OCI-LY1 (cell line): ENCODE data around the gene TBRG4.

Experiments
- H2AFZ ChIP-seq: fragments of 200-600 bp; sonication (generic), shearing (Covaris generic); 2 replicates; pipeline ENCODE4 v1.6.0; 2014; ENCODE audit warnings: antibody characterized with exemption, mild to moderate bottlenecking, low read length
- H3F3A ChIP-seq: fragments of 200-600 bp; sonication (generic), shearing (Covaris generic); 2 replicates; pipeline ENCODE4 v1.6.0; 2014; ENCODE audit warnings: mild to moderate bottlenecking, antibody characterized with exemption, low read length, moderate library complexity; ENCODE audit not compliant: insufficient read depth
- H3K27ac ChIP-seq: fragments of 200-600 bp; sonication (generic); 2 replicates; pipeline ENCODE4 v1.5.1; 2014; ENCODE audit warnings: low read length, mixed run types, mild to moderate bottlenecking, low read depth; ENCODE audit not compliant: poor library complexity, severe bottlenecking
- H3K27me3 ChIP-seq: fragments of 200-600 bp; sonication (generic); 2 replicates; pipeline ENCODE4 v1.6.0; 2014; ENCODE audit warnings: antibody characterized with exemption, mild to moderate bottlenecking, low read length, moderate library complexity; ENCODE audit not compliant: insufficient read depth
- H3K36me3 ChIP-seq: fragments of 200-600 bp; sonication (generic); 2 replicates; pipeline ENCODE4 v1.6.1; 2014; ENCODE audit warnings: mild to moderate bottlenecking, antibody characterized with exemption, low read length, moderate library complexity, mixed read lengths; ENCODE audit not compliant: insufficient read depth
- H3K4me1 ChIP-seq: fragments of 200-600 bp; sonication (generic); 2 replicates; pipeline ENCODE4 v1.5.1; 2014; ENCODE audit warnings: mild to moderate bottlenecking, low read length, moderate library complexity; ENCODE audit not compliant: insufficient read depth, severe bottlenecking
- H3K4me2 ChIP-seq: fragments of 200-600 bp; sonication (generic), shearing (Covaris generic); 2 replicates; pipeline ENCODE4 v1.6.1; 2014; ENCODE audit warnings: low read length
- H3K4me3 ChIP-seq: fragments of 200-600 bp; sonication (generic); 2 replicates; pipeline ENCODE4 v1.5.1; 2014; ENCODE audit warnings: low read length, low read depth, mild to moderate bottlenecking, mixed read lengths; ENCODE audit not compliant: poor library complexity, severe bottlenecking
- H3K79me2 ChIP-seq: fragments of 200-600 bp; shearing (Covaris generic); 2 replicates; pipeline ENCODE4 v1.6.1; 2016; ENCODE audit warnings: mixed run types, low read length, mixed read lengths; ENCODE audit not compliant: insufficient read depth
- H3K9ac ChIP-seq: fragments of 200-600 bp; sonication (generic), shearing (Covaris generic); 2 replicates; pipeline ENCODE4 v1.6.1; 2014; ENCODE audit warnings: mild to moderate bottlenecking, low read length, mixed read lengths
- H3K9me2 ChIP-seq: fragments of 200-600 bp; sonication (generic), shearing (Covaris generic); 2 replicates; pipeline ENCODE4 v1.6.1; 2014; ENCODE audit warnings: low read depth, mild to moderate bottlenecking, low read length, mixed read lengths
- H3K9me3 ChIP-seq: fragments of 200-600 bp; shearing (Covaris generic); 2 replicates; pipeline ENCODE4 v1.6.1; 2014; ENCODE audit warnings: low read length, mixed read lengths
- H4K20me1 ChIP-seq: fragments of 200-600 bp; sonication (generic), shearing (Covaris generic); 2 replicates; pipeline ENCODE4 v1.6.0; 2016; ENCODE audit warnings: mild to moderate bottlenecking, low read length; ENCODE audit not compliant: insufficient read depth
- CTCF ChIP-seq: fragments of 200-600 bp; sonication (generic), shearing (Covaris generic); IDR thresholded peaks from 2 replicates; pipeline ENCODE4 v1.5.1; 2017; ENCODE audit warnings: mild to moderate bottlenecking, antibody characterized with exemption, low read length, moderate library complexity, mixed read lengths
- EZH2 ChIP-seq: fragments of 200-600 bp; sonication (generic), shearing (Covaris generic); IDR thresholded peaks from 2 replicates; pipeline ENCODE4 v1.8.0; 2017; ENCODE audit warnings: borderline replicate concordance, mixed run types, mild to moderate bottlenecking, antibody characterized with exemption, low read length, moderate library complexity, mixed read lengths

TBRG4 gene

DNA sequence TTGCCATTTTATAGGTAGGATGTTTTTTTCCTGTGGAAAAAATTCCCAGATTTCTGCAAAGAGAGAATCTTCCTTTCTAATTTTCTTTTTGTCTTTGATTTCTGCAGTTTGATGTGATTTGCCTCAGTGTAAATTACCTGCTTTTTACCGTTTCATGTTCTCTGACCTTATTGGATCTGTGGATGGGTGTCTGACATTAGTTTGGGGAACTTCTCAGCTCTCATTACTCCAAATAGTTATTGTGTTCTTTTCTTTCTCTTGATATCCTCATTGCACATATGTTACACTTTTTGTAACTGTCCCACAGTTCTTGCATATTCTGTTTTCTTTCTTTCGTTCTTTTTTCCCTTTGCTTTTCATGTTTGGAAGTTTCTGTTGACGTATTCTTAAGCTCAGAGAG, 51.2 kb downstream of the TBRG4 start:
- Histone ChIP-seq H3K4me2 (no peak overlapping the region), H3K27ac (no peak overlapping the region), H3K9me2 (no peaks in the 10 kb centered on the region), H2AFZ (no peak overlapping the region), H3F3A (no peaks in the 10 kb centered on the region), H3K9me3 (no peaks in the 10 kb centered on the region; the same call in 1 of the 2 replicates), H3K4me1 (no peaks in the 10 kb centered on the region), H4K20me1 (peaks cover 9% of the 10 kb centered on the region; the same call in 1 of the 2 replicates), H3K36me3 (peaks cover 85% of the 10 kb centered on the region), H3K9ac (no peak overlapping the region), H3K79me2 (peaks cover 78% of the 10 kb centered on the region), H3K27me3 (no peaks in the 10 kb centered on the region), H3K4me3 (no peak overlapping the region)
- TF ChIP-seq EZH2 (no peak), CTCF (no peak)

GRCh38 chr7:45057878-45058277, 53.6 kb downstream of the TBRG4 start:
- Histone ChIP-seq H3K27ac (no peak overlapping the region), H3K9me2 (no peaks in the 10 kb centered on the region), H3K9ac (no peak overlapping the region), H3K9me3 (no peaks in the 10 kb centered on the region; the same call in 1 of the 2 replicates), H3K27me3 (no peaks in the 10 kb centered on the region), H4K20me1 (peaks cover 9% of the 10 kb centered on the region; the same call in 1 of the 2 replicates), H3K4me2 (no peak overlapping the region), H3K79me2 (peaks cover 94% of the 10 kb centered on the region), H2AFZ (no peak overlapping the region), H3F3A (no peaks in the 10 kb centered on the region), H3K4me3 (no peak overlapping the region), H3K4me1 (no peaks in the 10 kb centered on the region), H3K36me3 (peaks cover 85% of the 10 kb centered on the region)
- TF ChIP-seq EZH2 (no peak), CTCF (no peak)

- Histone ChIP-seq H3K27ac (no peak overlapping the region), H3F3A (no peaks in the 10 kb centered on the region), H3K4me3 (no peak overlapping the region), H3K27me3 (no peaks in the 10 kb centered on the region), H3K9me2 (no peaks in the 10 kb centered on the region), H3K4me1 (no peaks in the 10 kb centered on the region), H3K36me3 (peaks cover 80% of the 10 kb centered on the region), H3K9ac (no peak overlapping the region), H3K79me2 (peaks cover 86% of the 10 kb centered on the region), H3K9me3 (no peaks in the 10 kb centered on the region; the same call in 1 of the 2 replicates), H2AFZ (no peak overlapping the region), H4K20me1 (peaks cover 9% of the 10 kb centered on the region; the same call in 1 of the 2 replicates), H3K4me2 (no peak overlapping the region)
- TF ChIP-seq EZH2: no peak
- no peak for TF ChIP-seq CTCF
Observed at GRCh38 chr7:45055594-45056219, 55.8 kb downstream of the TBRG4 start.
